CD14-positive monocyte (primary cell): ENCODE data around the gene CPD. TPM values are rescaled to one million over a fixed set of nuclear protein-coding genes. Genes with fewer than 3 reads are reported as not detected.

Source experiments
- DNase-seq, 3 donors: peaks; one replicate each; pipeline ENCODE4 v3.0.0-alpha.2; 2011 to 2022
- H2AFZ ChIP-seq: 2 replicates; pipeline ENCODE4 v1.6.0; 2012; ENCODE audit warnings: mild to moderate bottlenecking, low read depth, low read length, inconsistent platforms; ENCODE audit not compliant: insufficient read depth, poor library complexity, severe bottlenecking
- H3K27ac ChIP-seq, 2 donors: 1 replicate in 1 of 2; 2 replicates in 1 of 2; pipeline ENCODE4 v1.5.1; 2012 to 2013; ENCODE audit warnings: low read length in 2 of 2, control low read depth in 1 of 2, inconsistent platforms in 1 of 2, low read depth in 1 of 2, mild to moderate bottlenecking in 1 of 2
- H3K27me3 ChIP-seq, 2 donors: one replicate each; pipeline versions ENCODE4 v1.6.0 to v1.6.1; 2011 to 2013; ENCODE audit warnings: low read length in 2 of 2; ENCODE audit not compliant: control insufficient read depth in 2 of 2, insufficient read depth in 2 of 2
- H3K36me3 ChIP-seq, 2 donors: replicated peaks in 1 of 2; 1 replicate in 1 of 2; 2 replicates in 1 of 2; pipeline versions ENCODE4 v1.5.1 to v1.6.1; 2012 to 2013; ENCODE audit warnings: low read length in 2 of 2, control low read depth in 1 of 2, inconsistent platforms in 1 of 2, mild to moderate bottlenecking in 1 of 2; ENCODE audit not compliant: insufficient read depth in 2 of 2, control insufficient read depth in 1 of 2
- H3K4me1 ChIP-seq, 2 donors: 1 replicate in 1 of 2; 2 replicates in 1 of 2; pipeline versions ENCODE4 v1.5.1 to v1.6.1; 2012 to 2013; ENCODE audit warnings: low read length in 2 of 2, control low read depth in 1 of 2, inconsistent platforms in 1 of 2, mild to moderate bottlenecking in 1 of 2, moderate library complexity in 1 of 2; ENCODE audit not compliant: insufficient read depth in 2 of 2, control insufficient read depth in 1 of 2
- H3K4me2 ChIP-seq: replicated peaks from 2 replicates; pipeline ENCODE3; 2012; ENCODE audit warnings: low read length, moderate library complexity, mild to moderate bottlenecking; ENCODE audit not compliant: poor library complexity, severe bottlenecking; ENCODE audit errors: extremely low read depth
- H3K4me3 ChIP-seq, 3 experiments: fragments of 200-600 bp in 1 of 3; sonication (generic) in 1 of 3; replicated peaks in 1 of 3; 1 replicate in 2 of 3; 2 replicates in 1 of 3; pipeline ENCODE4 v1.5.1; 2011 to 2013; ENCODE audit warnings: low read length in 3 of 3, mild to moderate bottlenecking in 3 of 3, control low read depth in 2 of 3, low read depth in 2 of 3, inconsistent platforms in 1 of 3, moderate library complexity in 1 of 3
- H3K79me2 ChIP-seq: 2 replicates; pipeline ENCODE4 v1.6.0; 2012; ENCODE audit warnings: mild to moderate bottlenecking, control low read depth, inconsistent platforms, low read length, moderate library complexity; ENCODE audit not compliant: insufficient read depth
- H3K9ac ChIP-seq: 2 replicates; pipeline ENCODE4 v1.6.0; 2017; ENCODE audit warnings: low read length, mild to moderate bottlenecking; ENCODE audit not compliant: insufficient read depth, poor library complexity, severe bottlenecking
- H3K9me3 ChIP-seq, 2 donors: replicated peaks in 1 of 2; 1 replicate in 1 of 2; 2 replicates in 1 of 2; pipeline versions ENCODE4 v1.5.1 to v1.6.1; 2012 to 2013; ENCODE audit warnings: low read length in 2 of 2, control low read depth in 1 of 2; ENCODE audit not compliant: control insufficient read depth in 1 of 2, insufficient read depth in 1 of 2
- H4K20me1 ChIP-seq: 2 replicates; pipeline ENCODE4 v1.6.0; 2012; ENCODE audit warnings: mild to moderate bottlenecking, low read length, control low read depth, moderate library complexity; ENCODE audit not compliant: insufficient read depth
- H3K27ac Mint-ChIP-seq, 7 donors: one replicate each; pipeline ENCODE4 v1.8.0; 2020; ENCODE audit warnings: mild to moderate bottlenecking in 7 of 7, mixed read lengths in 7 of 7, moderate library complexity in 6 of 7, inconsistent platforms in 2 of 7
- H3K27me3 Mint-ChIP-seq, 3 donors: one replicate each; pipeline ENCODE4 v1.8.0; 2021 to 2022; ENCODE audit warnings: low read depth in 3 of 3, mild to moderate bottlenecking in 3 of 3, mixed read lengths in 3 of 3, moderate library complexity in 3 of 3, inconsistent platforms in 1 of 3
- H3K36me3 Mint-ChIP-seq, 2 donors: one replicate each; pipeline ENCODE4 v1.8.0; 2020; ENCODE audit warnings: mixed read lengths in 2 of 2, inconsistent platforms in 1 of 2, mild to moderate bottlenecking in 1 of 2
- H3K4me1 Mint-ChIP-seq: one replicate; pipeline ENCODE4 v1.8.0; 2020; ENCODE audit warnings: mild to moderate bottlenecking, mixed read lengths
- H3K4me3 Mint-ChIP-seq, 2 donors: one replicate each; pipeline ENCODE4 v1.8.0; 2020; ENCODE audit warnings: mild to moderate bottlenecking in 2 of 2, mixed read lengths in 2 of 2, moderate library complexity in 1 of 2
- H3K9me3 Mint-ChIP-seq, 7 donors: one replicate each; pipeline ENCODE4 v1.8.0; 2020 to 2022; ENCODE audit warnings: mixed read lengths in 7 of 7, mild to moderate bottlenecking in 6 of 7, moderate library complexity in 6 of 7, inconsistent platforms in 2 of 7
- CTCF ChIP-seq: fragments of 200-600 bp; IDR thresholded peaks from one replicate; pipeline ENCODE4 v1.8.0; 2022; ENCODE audit warnings: antibody characterized with exemption, mild to moderate bottlenecking
- WGBS: methylation state at CpG from one replicate; pipeline ENCODE4 v1.1.5; 2013; ENCODE audit warnings: missing lambda C conversion rate; ENCODE audit not compliant: insufficient coverage; 5-methylcytosine and 5-hydroxymethylcytosine counted together
- intact Hi-C, 2 donors: fragments of 100-400 bp; cut with micrococcal nuclease; formaldehyde crosslinking; loops; one replicate each; pipeline versions ENCODE4 v1.15.0 to v1.15.1; 2023
- polyA plus RNA-seq, 3 donors: library from polyadenylated mRNA; depleted of rRNA in 1 of 3; unstranded in 2 of 3; stranded (reverse) in 1 of 3; fragments of 300-500 nt in 2 of 3; fragments of >200 nt in 1 of 3; fragmentation: Illumina TruSeq in 2 of 3; gene quantifications; 1 replicate in 2 of 3; 2 replicates in 1 of 3; pipeline ENCODE4 v1.2.3, GENCODE V29; 2012 to 2021

Gene CPD
- polyA plus RNA-seq, 3 donors, result 9.2 to 47.0 (median 32.2) TPM

GRCh38 chr17:30351735-30352134 is 27.0 kb upstream of the CPD start:
- H3K27me3 Mint-ChIP-seq, result peaks cover 0 to 2% (median 0%) of the 10 kb centered on the region in 3 donors

GRCh38 chr17:30352240-30352814 is 26.4 kb upstream of the CPD start:
- Histone ChIP-seq H2AFZ (no peak overlapping the region), H3K4me1 (peaks cover 38 to 58% of the 10 kb centered on the region in 2 donors), H3K27me3 (no peaks in the 10 kb centered on the region), H4K20me1 (no peaks in the 10 kb centered on the region), H3K9ac (peak overlapping the region; percentile 44), H3K9me3 (no peaks in the 10 kb centered on the region), H3K79me2 (no peaks in the 10 kb centered on the region), H3K36me3 (no peaks in the 10 kb centered on the region), H3K27ac (peak overlapping the region; percentile 69 to 91), H3K4me2 (peak overlapping the region; percentile 59), H3K4me3 (no peak overlapping the region)
- Mint-ChIP-seq H3K4me1 (peaks cover 52% of the 10 kb centered on the region), H3K27ac (peak overlapping the region; percentile 96 to 99 (median 97)), H3K27me3 (peaks cover 0 to 2% (median 0%) of the 10 kb centered on the region in 3 donors), H3K36me3 (peaks cover 0 to 2% of the 10 kb centered on the region in 2 donors), H3K9me3 (peaks cover 0 to 4% (median 0%) of the 10 kb centered on the region in 7 donors), H3K4me3 (peak overlapping the region in 1 of 2 donors; percentile 31)
- no CpG with 5 or more reads among the region's 2 CpGs for WGBS
- intact Hi-C loops, result no loop called here
- no peak for TF ChIP-seq CTCF
- peak; percentile 85 to 93 (median 90) for DNase-seq

More at GRCh38 chr17:30351735-30352134, 27.0 kb upstream of the CPD start:
- intact Hi-C loops, result no loop called here
- Mint-ChIP-seq H3K4me3 (peak overlapping the region in 1 of 2 donors; percentile 21), H3K4me1 (peaks cover 55% of the 10 kb centered on the region), H3K9me3 (peaks cover 0 to 4% (median 0%) of the 10 kb centered on the region in 7 donors), H3K36me3 (peaks cover 0 to 2% of the 10 kb centered on the region in 2 donors), H3K27ac (peak overlapping the region; percentile 96 to 99 (median 97))
- Histone ChIP-seq H4K20me1 (no peaks in the 10 kb centered on the region), H3K79me2 (no peaks in the 10 kb centered on the region), H3K4me1 (peaks cover 41 to 63% of the 10 kb centered on the region in 2 donors), H3K9me3 (no peaks in the 10 kb centered on the region), H3K4me2 (peak overlapping the region; percentile 59), H3K36me3 (no peaks in the 10 kb centered on the region), H3K27ac (peak overlapping the region; percentile 66 to 91), H3K27me3 (no peaks in the 10 kb centered on the region), H2AFZ (no peak overlapping the region), H3K9ac (peak overlapping the region; percentile 44), H3K4me3 (peak overlapping the region in 1 of 3 experiments; percentile 45)
- peak; percentile 80 to 91 (median 82) for DNase-seq
- no CpG with 5 or more reads among the region's 2 CpGs for WGBS
- no peak for TF ChIP-seq CTCF
